Activated B cell treated with CpG ODN at 0.5 μM for 24 hours (primary cell): ENCODE data around the gene FMN1. TPM values are rescaled to one million over a fixed set of nuclear protein-coding genes. Genes with fewer than 3 reads are reported as not detected.

ENCODE experiments used
- ATAC-seq: fragments of 200-7000 bp; cut with Tn5 transposase; one replicate; pipeline ENCODE4 v1.10.0; 2021; ENCODE audit warnings: low read depth, mild to moderate bottlenecking, moderate library complexity
- CTCF ChIA-PET: fragments of 350-600 bp; sonication (Branson Sonifier 250); formaldehyde crosslinking; loops from one replicate; lab custom pipeline; 2021; ENCODE audit warnings: antibody characterized with exemption; lab: Charles Lee
- POLR2A ChIA-PET: fragments of 350-600 bp; sonication (Branson Sonifier 250); formaldehyde crosslinking; loops from one replicate; lab custom pipeline; 2021; ENCODE audit warnings: antibody characterized with exemption; lab: Charles Lee
- DNase-seq: peaks from one replicate; pipeline ENCODE4 v3.0.0; 2022
- H3K27ac Mint-ChIP-seq: one replicate; pipeline ENCODE4 v1.8.0; 2020; ENCODE audit warnings: mixed read lengths
- H3K27me3 Mint-ChIP-seq: one replicate; pipeline ENCODE4 v1.8.0; 2021; ENCODE audit warnings: mixed read lengths
- H3K36me3 Mint-ChIP-seq: one replicate; pipeline ENCODE4 v1.8.0; 2021; ENCODE audit warnings: low read depth, mixed read lengths
- H3K4me1 Mint-ChIP-seq: one replicate; pipeline ENCODE4 v1.8.0; 2021; ENCODE audit warnings: mixed read lengths
- H3K4me3 Mint-ChIP-seq: one replicate; pipeline ENCODE4 v1.8.0; 2020; ENCODE audit warnings: mild to moderate bottlenecking, mixed read lengths
- H3K9me3 Mint-ChIP-seq: one replicate; pipeline ENCODE4 v1.8.0; 2020; ENCODE audit warnings: mixed read lengths
- intact Hi-C: fragments of 100-400 bp; cut with micrococcal nuclease; formaldehyde crosslinking; loops from one replicate; pipeline ENCODE4 v1.15.1; 2024
- total RNA-seq: library from RNA; stranded (reverse); gene quantifications from 2 replicates; pipeline ENCODE4 v1.2.3, GENCODE V29; 2022
- TF ChIP-seq, protein P1 (sequence below): fragments of 200-600 bp; IDR thresholded peaks from one replicate; pipeline ENCODE4 v1.8.0; 2022; ENCODE audit warnings: antibody characterized with exemption, mild to moderate bottlenecking

The FMN1 gene
- total RNA-seq, 1 donor from 2014 or later, result 0.80 TPM

GRCh38 chr15:33011976-33012375, 182.5 kb downstream of the FMN1 start:
- CTCF ChIA-PET, result no interaction called here
- Mint-ChIP-seq H3K4me1 (no peaks in the 10 kb centered on the region), H3K36me3 (no peaks in the 10 kb centered on the region), H3K27ac (no peak overlapping the region), H3K4me3 (no peak overlapping the region), H3K27me3 (peaks cover 13% of the 10 kb centered on the region), H3K9me3 (no peaks in the 10 kb centered on the region)
- POLR2A ChIA-PET, result no interaction called here
- TF ChIP-seq, protein P1, sequence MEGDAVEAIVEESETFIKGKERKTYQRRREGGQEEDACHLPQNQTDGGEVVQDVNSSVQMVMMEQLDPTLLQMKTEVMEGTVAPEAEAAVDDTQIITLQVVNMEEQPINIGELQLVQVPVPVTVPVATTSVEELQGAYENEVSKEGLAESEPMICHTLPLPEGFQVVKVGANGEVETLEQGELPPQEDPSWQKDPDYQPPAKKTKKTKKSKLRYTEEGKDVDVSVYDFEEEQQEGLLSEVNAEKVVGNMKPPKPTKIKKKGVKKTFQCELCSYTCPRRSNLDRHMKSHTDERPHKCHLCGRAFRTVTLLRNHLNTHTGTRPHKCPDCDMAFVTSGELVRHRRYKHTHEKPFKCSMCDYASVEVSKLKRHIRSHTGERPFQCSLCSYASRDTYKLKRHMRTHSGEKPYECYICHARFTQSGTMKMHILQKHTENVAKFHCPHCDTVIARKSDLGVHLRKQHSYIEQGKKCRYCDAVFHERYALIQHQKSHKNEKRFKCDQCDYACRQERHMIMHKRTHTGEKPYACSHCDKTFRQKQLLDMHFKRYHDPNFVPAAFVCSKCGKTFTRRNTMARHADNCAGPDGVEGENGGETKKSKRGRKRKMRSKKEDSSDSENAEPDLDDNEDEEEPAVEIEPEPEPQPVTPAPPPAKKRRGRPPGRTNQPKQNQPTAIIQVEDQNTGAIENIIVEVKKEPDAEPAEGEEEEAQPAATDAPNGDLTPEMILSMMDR, result no peak
- intact Hi-C loops, result no loop called here
- ATAC-seq, result no peak
- no peak for DNase-seq

GRCh38 chr15:33009603-33010002, 184.9 kb downstream of the FMN1 start:
- Mint-ChIP-seq H3K4me3 (no peak overlapping the region), H3K4me1 (no peaks in the 10 kb centered on the region), H3K9me3 (no peaks in the 10 kb centered on the region), H3K27me3 (peaks cover 11% of the 10 kb centered on the region), H3K36me3 (no peaks in the 10 kb centered on the region), H3K27ac (no peak overlapping the region)
- ATAC-seq (no peak), DNase-seq (no peak)
- intact Hi-C loops, result no loop called here
- TF ChIP-seq, protein P1, result no peak
- ChIA-PET CTCF (no interaction called here), POLR2A (no interaction called here)

DNA sequence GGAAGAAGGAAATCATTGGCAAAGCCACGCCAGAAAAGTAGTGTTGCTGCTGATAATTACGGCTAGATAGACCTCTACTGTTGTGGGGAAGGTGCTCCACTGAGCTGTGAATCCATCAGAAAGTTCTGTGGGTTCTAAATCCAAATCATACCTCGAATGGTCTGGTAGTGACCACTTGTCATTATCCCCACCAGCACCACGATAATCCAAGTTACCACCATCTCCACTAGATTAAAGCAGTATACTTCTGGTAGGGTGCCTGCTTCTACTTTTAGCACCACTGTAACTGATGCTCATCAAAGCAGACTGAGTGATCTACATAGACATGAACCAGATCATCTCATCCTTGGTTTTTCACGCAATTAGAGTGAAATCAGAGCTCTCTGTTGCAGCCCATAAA, 185.5 kb downstream of the FMN1 start:
- ChIA-PET POLR2A (no interaction called here), CTCF (no interaction called here)
- no peaks in the 10 kb centered on the region for H3K4me1 Mint-ChIP-seq
- DNase-seq (no peak), ATAC-seq (no peak)
- TF ChIP-seq, protein P1, result no peak
- no peaks in the 10 kb centered on the region for H3K9me3 Mint-ChIP-seq
- no peaks in the 10 kb centered on the region for H3K36me3 Mint-ChIP-seq
- H3K27me3 Mint-ChIP-seq, result peaks cover 11% of the 10 kb centered on the region
- no peak overlapping the region for H3K27ac Mint-ChIP-seq
- H3K4me3 Mint-ChIP-seq, result no peak overlapping the region
- intact Hi-C loops, result no loop called here

DNA sequence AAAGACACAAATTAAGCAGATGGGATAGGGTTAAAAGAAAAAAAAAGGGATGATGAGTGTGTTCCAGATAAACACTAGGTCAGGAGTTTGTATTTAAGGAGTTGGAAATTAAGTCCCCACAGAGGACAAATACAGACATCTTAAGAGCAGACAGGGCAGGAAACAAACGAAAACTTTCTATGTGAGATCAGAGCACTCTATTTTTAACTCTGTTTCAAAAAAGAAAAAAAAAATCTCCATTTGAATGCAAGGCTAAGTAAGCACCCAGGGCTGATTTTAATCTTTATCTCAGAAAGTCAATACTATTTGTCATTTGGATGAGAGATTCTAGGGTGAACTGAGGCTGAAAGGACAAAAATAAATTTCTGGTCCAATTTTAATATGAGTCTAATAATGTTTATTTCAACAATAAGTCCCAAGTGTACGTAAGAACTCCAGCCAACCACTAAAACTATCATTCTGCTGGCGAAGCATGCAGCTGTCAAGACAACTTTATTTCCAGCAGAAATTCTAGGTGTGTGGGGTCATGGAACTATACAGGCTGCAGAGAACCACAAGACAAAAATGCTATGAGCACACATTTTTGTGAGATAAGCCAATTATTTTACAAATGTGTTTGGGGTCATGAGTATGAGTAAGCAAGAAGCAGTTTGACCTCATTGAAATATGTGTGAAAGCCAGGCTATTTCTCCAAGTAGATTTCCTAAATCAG, 186.1 kb downstream of the FMN1 start:
- ChIA-PET POLR2A (no interaction called here), CTCF (no interaction called here)
- no peaks in the 10 kb centered on the region for H3K4me1 Mint-ChIP-seq
- H3K27me3 Mint-ChIP-seq, result peaks cover 11% of the 10 kb centered on the region
- DNase-seq, result no peak
- no peak overlapping the region for H3K27ac Mint-ChIP-seq
- H3K4me3 Mint-ChIP-seq, result no peak overlapping the region
- ATAC-seq, result no peak
- H3K9me3 Mint-ChIP-seq, result no peaks in the 10 kb centered on the region
- H3K36me3 Mint-ChIP-seq, result no peaks in the 10 kb centered on the region
- TF ChIP-seq, protein P1, result no peak
- intact Hi-C loops, result no loop called here

DNA sequence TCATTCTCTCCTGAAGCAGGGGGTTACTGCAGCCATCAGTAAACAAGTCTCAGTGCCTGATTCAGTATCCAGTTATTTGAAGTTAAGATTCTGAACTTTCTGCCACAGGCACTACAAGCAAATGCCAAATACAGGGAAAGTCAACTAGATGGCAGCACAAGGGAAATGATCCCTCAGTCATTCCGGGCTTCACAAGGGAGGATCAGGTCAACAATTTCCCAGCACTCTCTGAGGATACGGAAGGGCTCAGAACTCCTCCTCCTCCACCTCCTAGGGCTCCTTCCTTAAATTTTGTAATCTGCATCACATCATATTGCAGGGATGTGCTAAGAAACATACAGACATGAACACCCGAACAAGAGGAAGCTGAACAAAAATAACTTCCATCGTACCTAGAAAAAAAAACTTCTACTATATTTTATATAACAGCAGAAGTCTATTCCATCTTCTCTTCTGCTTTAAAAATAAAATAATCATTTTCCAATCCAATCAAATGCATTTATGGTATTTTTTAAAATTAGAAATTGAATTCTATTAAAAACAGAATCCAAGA, 187.1 kb downstream of the FMN1 start:
- CTCF ChIA-PET, result interaction anchor here (1.0 kb wide), 1 partner anchor 10 kb away, joined by 3 read pairs; no protein-coding TSS in a partner anchor
- POLR2A ChIA-PET, result no interaction called here
- TF ChIP-seq, protein P1, result no peak
- no peak for DNase-seq
- intact Hi-C loops, result no loop called here
- Mint-ChIP-seq H3K4me1 (no peaks in the 10 kb centered on the region), H3K27me3 (peaks cover 11% of the 10 kb centered on the region), H3K9me3 (no peaks in the 10 kb centered on the region), H3K36me3 (no peaks in the 10 kb centered on the region), H3K4me3 (no peak overlapping the region), H3K27ac (no peak overlapping the region)
- no peak for ATAC-seq
